Nephron (organoid): ENCODE measurements around the gene RAB43.

Experiments used
- H3K27ac Mint-ChIP-seq, 3 experiments: 2 replicates each; pipeline ENCODE4 v1.8.0; 2020; ENCODE audit warnings: mixed read lengths in 3 of 3, mild to moderate bottlenecking in 2 of 3, moderate library complexity in 1 of 3
- H3K27me3 Mint-ChIP-seq: 2 replicates; pipeline ENCODE4 v1.8.0; 2021; ENCODE audit warnings: low read depth, mild to moderate bottlenecking, moderate library complexity, mixed read lengths
- H3K36me3 Mint-ChIP-seq: 2 replicates; pipeline ENCODE4 v1.8.0; 2020; ENCODE audit warnings: low read depth, mixed read lengths
- H3K4me1 Mint-ChIP-seq: 2 replicates; pipeline ENCODE4 v1.8.0; 2020; ENCODE audit warnings: mixed read lengths
- H3K4me3 Mint-ChIP-seq, 3 experiments: 2 replicates each; pipeline ENCODE4 v1.8.0; 2020; ENCODE audit warnings: mild to moderate bottlenecking in 3 of 3, mixed read lengths in 3 of 3, moderate library complexity in 2 of 3
- H3K9me3 Mint-ChIP-seq: 2 replicates; pipeline ENCODE4 v1.8.0; 2020; ENCODE audit warnings: mixed read lengths
- CTCF ChIP-seq, 3 experiments: fragments of 200-600 bp; sonication (generic); IDR thresholded peaks; one replicate each; pipeline ENCODE4 v1.5.0; 2021; ENCODE audit warnings: antibody characterized with exemption in 3 of 3; ENCODE audit not compliant: unreplicated experiment in 3 of 3

The RAB43 gene

GRCh38 chr3:129052675-129053074 lies 68.9 kb downstream of the RAB43 start:
- peaks cover 9% of the 10 kb centered on the region for H3K9me3 Mint-ChIP-seq
- peak overlapping the region in 1 of 3 experiments; percentile 52 for H3K4me3 Mint-ChIP-seq
- H3K27me3 Mint-ChIP-seq = peaks cover 20% of the 10 kb centered on the region
- H3K4me1 Mint-ChIP-seq = peaks cover 20% of the 10 kb centered on the region
- TF ChIP-seq CTCF (IDR thresholded peaks at IDR 0.05; ENCODE audit: unreplicated experiment in 3 of 3) = no peak
- peak overlapping the region; percentile 48 to 84 (median 59) for H3K27ac Mint-ChIP-seq
- H3K36me3 Mint-ChIP-seq = no peaks in the 10 kb centered on the region

GRCh38 chr3:129051871-129052340 lies 69.7 kb downstream of the RAB43 start:
- Mint-ChIP-seq H3K27me3 (peaks cover 13% of the 10 kb centered on the region), H3K27ac (peak overlapping the region; percentile 59 to 82 (median 76)), H3K4me3 (no peak overlapping the region), H3K36me3 (no peaks in the 10 kb centered on the region), H3K4me1 (peaks cover 20% of the 10 kb centered on the region), H3K9me3 (peaks cover 9% of the 10 kb centered on the region)
- no peak for TF ChIP-seq CTCF (IDR thresholded peaks at IDR 0.05; ENCODE audit: unreplicated experiment in 3 of 3)

GRCh38 chr3:129050556-129051295 lies 70.9 kb downstream of the RAB43 start:
- H3K9me3 Mint-ChIP-seq = peaks cover 9% of the 10 kb centered on the region
- TF ChIP-seq CTCF (IDR thresholded peaks at IDR 0.05; ENCODE audit: unreplicated experiment in 3 of 3) = no peak
- peaks cover 8% of the 10 kb centered on the region for H3K27me3 Mint-ChIP-seq
- no peak overlapping the region for H3K27ac Mint-ChIP-seq
- peaks cover 20% of the 10 kb centered on the region for H3K4me1 Mint-ChIP-seq
- no peaks in the 10 kb centered on the region for H3K36me3 Mint-ChIP-seq
- no peak overlapping the region for H3K4me3 Mint-ChIP-seq

GRCh38 chr3:129047553-129047839 lies 74.1 kb downstream of the RAB43 start:
- H3K27ac Mint-ChIP-seq = no peak overlapping the region
- H3K36me3 Mint-ChIP-seq = no peaks in the 10 kb centered on the region
- H3K9me3 Mint-ChIP-seq = peaks cover 28% of the 10 kb centered on the region
- TF ChIP-seq CTCF (IDR thresholded peaks at IDR 0.05; ENCODE audit: unreplicated experiment in 3 of 3) = no peak
- peaks cover 4% of the 10 kb centered on the region for H3K27me3 Mint-ChIP-seq
- H3K4me3 Mint-ChIP-seq = no peak overlapping the region
- peaks cover 7% of the 10 kb centered on the region for H3K4me1 Mint-ChIP-seq

GRCh38 chr3:129046732-129047552 lies 74.7 kb downstream of the RAB43 start:
- H3K9me3 Mint-ChIP-seq = peaks cover 33% of the 10 kb centered on the region

More at GRCh38 chr3:129046732-129047552, 74.7 kb downstream of the RAB43 start:
- Mint-ChIP-seq H3K36me3 (no peaks in the 10 kb centered on the region), H3K27me3 (peaks cover 4% of the 10 kb centered on the region), H3K4me3 (no peak overlapping the region), H3K4me1 (peaks cover 4% of the 10 kb centered on the region), H3K27ac (no peak overlapping the region)
- TF ChIP-seq CTCF (IDR thresholded peaks at IDR 0.05; ENCODE audit: unreplicated experiment in 3 of 3) = no peak
